HEK293 (cell line): ENCODE measurements around the gene PDE1C.

ENCODE experiments used
- CTCF ChIA-PET: fragments of 350-600 bp; formaldehyde crosslinking; extraction: SDS; loops from one replicate; lab custom pipeline; 2021; ENCODE audit warnings: antibody characterized with exemption; lab: Yijun Ruan, JAX
- POLR2A ChIA-PET: fragments of 300-600 bp; formaldehyde crosslinking; extraction: SDS; loops from one replicate; lab custom pipeline; 2020; ENCODE audit warnings: antibody characterized with exemption, inconsistent platforms; lab: Yijun Ruan, JAX
- H3K27ac ChIP-seq: fragments of 200-500 bp; sonication (Bioruptor generic); 2 replicates; pipeline ENCODE4 v1.5.1; 2014; ENCODE audit warnings: low read depth, low read length, control low read depth, inconsistent platforms; ENCODE audit errors: extremely low read depth
- H3K36me3 ChIP-seq, 2 experiments: fragments of 200-500 bp in 1 of 2; sonication (Bioruptor generic) in 1 of 2; 1 replicate in 1 of 2; 2 replicates in 1 of 2; pipeline ENCODE4 v1.5.1; 2014 to 2017; ENCODE audit warnings: inconsistent platforms in 2 of 2, low read length in 2 of 2; ENCODE audit not compliant: control insufficient read depth in 2 of 2, insufficient read depth in 1 of 2
- H3K4me1 ChIP-seq: fragments of 200-500 bp; sonication (Bioruptor generic); 2 replicates; pipeline ENCODE4 v1.5.1; 2014; ENCODE audit warnings: mild to moderate bottlenecking, low read length, inconsistent platforms; ENCODE audit not compliant: control insufficient read depth, insufficient read depth
- H3K4me3 ChIP-seq: 2 replicates; pipeline ENCODE4 v1.5.1; 2011; ENCODE audit warnings: low read depth, mild to moderate bottlenecking, control low read depth, low read length, moderate library complexity
- H3K9me3 ChIP-seq: fragments of 200-500 bp; sonication (Bioruptor generic); 2 replicates; pipeline ENCODE4 v1.5.1; 2014; ENCODE audit warnings: low read depth, low read length, inconsistent platforms; ENCODE audit not compliant: control insufficient read depth, insufficient read depth
- GFI1B ChIP-seq: fragments of 450-650 bp; formaldehyde crosslinking; IDR thresholded peaks from 2 replicates; pipeline ENCODE4 v1.5.1; 2016; ENCODE audit warnings: missing biosample characterization, missing genetic modification characterization
- GLI2 ChIP-seq: fragments of 450-650 bp; formaldehyde crosslinking; IDR thresholded peaks from 2 replicates; pipeline ENCODE4; 2017; ENCODE audit warnings: missing biosample characterization, missing genetic modification characterization, low read depth, borderline replicate concordance
- GLI4 ChIP-seq: fragments of 450-650 bp; formaldehyde crosslinking; IDR thresholded peaks from 2 replicates; pipeline ENCODE4 v1.5.1; 2016; ENCODE audit warnings: missing biosample characterization, missing genetic modification characterization
- HOXA7 ChIP-seq: sonication (generic); formaldehyde crosslinking; IDR thresholded peaks from 2 replicates; pipeline ENCODE4 v1.8.1; 2022; ENCODE audit warnings: missing genetic modification reagents, borderline replicate concordance
- MYNN ChIP-seq: fragments of 450-650 bp; formaldehyde crosslinking; IDR thresholded peaks from 2 replicates; pipeline ENCODE4 v1.5.1; 2016; ENCODE audit warnings: missing biosample characterization, missing genetic modification characterization, borderline replicate concordance
- PBX3 ChIP-seq: sonication (generic); formaldehyde crosslinking; IDR thresholded peaks from 2 replicates; pipeline ENCODE4 v1.8.1; 2022; ENCODE audit warnings: mild to moderate bottlenecking, moderate library complexity, missing genetic modification reagents
- ZBTB20 ChIP-seq: fragments of 450-650 bp; formaldehyde crosslinking; IDR thresholded peaks from 2 replicates; pipeline ENCODE4 v1.5.1; 2016; ENCODE audit warnings: missing biosample characterization, missing genetic modification characterization
- ZBTB48 ChIP-seq: fragments of 450-650 bp; formaldehyde crosslinking; IDR thresholded peaks from 2 replicates; pipeline ENCODE4 v1.5.1; 2016; ENCODE audit warnings: missing biosample characterization, missing genetic modification characterization
- ZFP41 ChIP-seq: fragments of 450-650 bp; formaldehyde crosslinking; IDR thresholded peaks from 2 replicates; pipeline ENCODE4 v1.5.1; 2016; ENCODE audit warnings: missing biosample characterization, missing genetic modification characterization, borderline replicate concordance
- ZNF157 ChIP-seq: fragments of 450-650 bp; formaldehyde crosslinking; IDR thresholded peaks from 2 replicates; pipeline ENCODE4 v1.5.1; 2016; ENCODE audit warnings: missing biosample characterization, missing genetic modification characterization
- ZNF169 ChIP-seq: fragments of 450-650 bp; formaldehyde crosslinking; IDR thresholded peaks from 2 replicates; pipeline ENCODE4 v1.5.1; 2016; ENCODE audit warnings: missing biosample characterization, missing genetic modification characterization
- ZNF350 ChIP-seq: fragments of 450-650 bp; formaldehyde crosslinking; IDR thresholded peaks from 2 replicates; pipeline ENCODE4 v1.5.0; 2017; ENCODE audit warnings: missing biosample characterization, mild to moderate bottlenecking, missing genetic modification characterization
- ZNF585B ChIP-seq: fragments of 450-650 bp; formaldehyde crosslinking; IDR thresholded peaks from 2 replicates; pipeline ENCODE4 v1.5.1; 2016; ENCODE audit warnings: missing biosample characterization, missing genetic modification characterization
- ZNF600 ChIP-seq: fragments of 450-650 bp; formaldehyde crosslinking; IDR thresholded peaks from 2 replicates; pipeline ENCODE4 v1.5.1; 2016; ENCODE audit warnings: missing biosample characterization, missing genetic modification characterization
- ZNF76 ChIP-seq: fragments of 450-650 bp; formaldehyde crosslinking; IDR thresholded peaks from 2 replicates; pipeline ENCODE4; 2016; ENCODE audit warnings: low read depth, missing biosample characterization, missing genetic modification characterization, borderline replicate concordance
- ZNF785 ChIP-seq: fragments of 450-650 bp; formaldehyde crosslinking; IDR thresholded peaks from 2 replicates; pipeline ENCODE4 v1.5.1; 2016; ENCODE audit warnings: missing biosample characterization, missing genetic modification characterization
- ZSCAN16 ChIP-seq: fragments of 450-650 bp; formaldehyde crosslinking; IDR thresholded peaks from 2 replicates; pipeline ENCODE4 v1.5.1; 2016; ENCODE audit warnings: missing biosample characterization, missing genetic modification characterization
- TF ChIP-seq, protein P1 (sequence below): fragments of 450-650 bp; formaldehyde crosslinking; IDR thresholded peaks from 2 replicates; pipeline ENCODE4 v1.5.1; 2017; ENCODE audit warnings: missing biosample characterization, missing genetic modification characterization
- TF ChIP-seq, protein P2 (sequence below): fragments of 450-650 bp; formaldehyde crosslinking; IDR thresholded peaks from 2 replicates; pipeline ENCODE4; 2016; ENCODE audit warnings: missing biosample characterization, missing genetic modification characterization

Gene PDE1C

DNA sequence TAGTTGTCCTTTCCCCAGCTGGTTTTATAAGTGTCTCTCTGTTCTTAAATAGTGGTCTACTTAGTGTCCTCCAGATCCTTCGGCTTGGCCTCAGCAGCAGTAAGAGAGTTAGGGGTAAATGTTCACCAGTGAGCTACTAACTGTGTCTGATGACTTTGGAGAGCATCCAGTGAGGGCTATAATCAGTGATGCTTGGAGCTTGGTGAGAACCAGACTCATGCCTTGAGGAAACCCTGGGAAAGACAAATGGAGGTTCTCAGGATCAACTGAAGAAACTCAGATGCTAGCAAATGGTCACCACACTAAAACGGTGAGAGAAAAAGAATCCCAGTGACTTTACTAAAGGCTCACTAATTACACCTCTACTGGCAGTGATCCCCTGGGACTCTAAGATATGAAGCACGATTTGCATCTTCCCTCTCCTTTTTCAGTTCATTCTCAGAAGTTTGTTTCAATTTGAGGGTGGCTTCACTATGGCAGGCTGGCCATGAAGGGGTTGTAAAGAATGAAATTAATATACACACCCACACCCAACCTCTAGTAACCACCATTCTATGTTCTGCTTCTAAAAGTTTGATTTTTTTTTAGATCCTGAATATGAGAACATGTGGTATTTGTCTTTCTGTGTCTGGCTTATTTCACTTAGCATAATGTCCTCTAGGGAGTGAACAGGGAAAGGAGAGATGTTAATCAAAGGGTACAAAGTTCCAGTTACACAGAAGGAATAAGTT lies 177.9 kb downstream of the PDE1C start (continued):
- no peak for TF ChIP-seq ZNF785

GRCh38 chr7:31890766-31891165 lies 179.4 kb downstream of the PDE1C start:
- Histone ChIP-seq H3K4me3 (no peak overlapping the region), H3K4me1 (no peaks in the 10 kb centered on the region), H3K36me3 (no peaks in the 10 kb centered on the region), H3K27ac (no peak overlapping the region), H3K9me3 (no peaks in the 10 kb centered on the region)
- ChIA-PET POLR2A (no interaction called here), CTCF (no interaction called here)
- TF ChIP-seq ZNF600 (tag by site-specific recombination): no peak
- no peak for TF ChIP-seq ZNF169 (tag by site-specific recombination)
- TF ChIP-seq ZBTB48: no peak
- no peak for TF ChIP-seq ZNF350 (tag by site-specific recombination)
- TF ChIP-seq, protein P1, sequence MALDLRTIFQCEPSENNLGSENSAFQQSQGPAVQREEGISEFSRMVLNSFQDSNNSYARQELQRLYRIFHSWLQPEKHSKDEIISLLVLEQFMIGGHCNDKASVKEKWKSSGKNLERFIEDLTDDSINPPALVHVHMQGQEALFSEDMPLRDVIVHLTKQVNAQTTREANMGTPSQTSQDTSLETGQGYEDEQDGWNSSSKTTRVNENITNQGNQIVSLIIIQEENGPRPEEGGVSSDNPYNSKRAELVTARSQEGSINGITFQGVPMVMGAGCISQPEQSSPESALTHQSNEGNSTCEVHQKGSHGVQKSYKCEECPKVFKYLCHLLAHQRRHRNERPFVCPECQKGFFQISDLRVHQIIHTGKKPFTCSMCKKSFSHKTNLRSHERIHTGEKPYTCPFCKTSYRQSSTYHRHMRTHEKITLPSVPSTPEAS: no peak
- no peak for TF ChIP-seq ZBTB20
- TF ChIP-seq ZNF585B: no peak

DNA sequence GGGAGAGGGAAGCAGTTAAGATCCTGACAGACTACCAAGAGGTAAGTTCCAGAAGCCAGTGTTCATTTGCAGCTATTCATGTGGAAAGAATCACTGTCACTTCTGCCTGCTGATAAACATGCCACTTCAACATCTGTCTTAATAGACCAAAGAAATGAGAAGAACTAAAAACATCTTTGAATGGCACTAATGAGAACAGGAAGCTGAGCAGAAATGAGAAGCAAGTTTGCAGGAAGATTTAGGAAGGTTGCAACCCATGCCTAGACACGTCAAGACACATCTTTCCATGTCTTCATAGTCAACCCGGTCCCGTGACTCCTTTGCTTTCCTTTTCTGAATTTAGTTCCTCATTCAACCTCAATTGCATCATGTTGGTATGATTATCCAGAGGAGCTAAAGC lies 180.0 kb downstream of the PDE1C start:
- Histone ChIP-seq H3K4me3 (no peak overlapping the region), H3K27ac (no peak overlapping the region), H3K9me3 (no peaks in the 10 kb centered on the region), H3K36me3 (no peaks in the 10 kb centered on the region), H3K4me1 (no peaks in the 10 kb centered on the region)
- ChIA-PET POLR2A (no interaction called here), CTCF (no interaction called here)
- TF ChIP-seq GLI4 (tag by site-specific recombination) (no peak), PBX3 (CRISPR knock-in tag) (no peak), ZFP41 (tag by site-specific recombination) (no peak), MYNN (tag by site-specific recombination) (no peak), ZNF76 (no peak), ZNF157 (tag by site-specific recombination) (no peak)
- TF ChIP-seq, protein P2, sequence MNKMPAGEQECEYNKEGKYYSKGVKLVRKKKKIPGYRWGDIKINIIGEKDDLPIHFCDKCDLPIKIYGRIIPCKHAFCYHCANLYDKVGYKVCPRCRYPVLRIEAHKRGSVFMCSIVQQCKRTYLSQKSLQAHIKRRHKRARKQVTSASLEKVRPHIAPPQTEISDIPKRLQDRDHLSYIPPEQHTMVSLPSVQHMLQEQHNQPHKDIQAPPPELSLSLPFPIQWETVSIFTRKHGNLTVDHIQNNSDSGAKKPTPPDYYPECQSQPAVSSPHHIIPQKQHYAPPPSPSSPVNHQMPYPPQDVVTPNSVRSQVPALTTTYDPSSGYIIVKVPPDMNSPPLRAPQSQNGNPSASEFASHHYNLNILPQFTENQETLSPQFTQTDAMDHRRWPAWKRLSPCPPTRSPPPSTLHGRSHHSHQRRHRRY (tag by site-specific recombination): no peak

- ChIA-PET POLR2A (no interaction called here), CTCF (interaction anchor here (0.6 kb wide), 1 partner anchor 19 kb away, joined by 3 read pairs; no protein-coding TSS in a partner anchor)
- TF ChIP-seq ZSCAN16 (tag by site-specific recombination) (no peak), GFI1B (no peak), GLI2 (tag by site-specific recombination) (no peak), HOXA7 (CRISPR knock-in tag) (no peak)
- Histone ChIP-seq H3K27ac (no peak overlapping the region), H3K9me3 (no peaks in the 10 kb centered on the region), H3K36me3 (no peaks in the 10 kb centered on the region), H3K4me1 (no peaks in the 10 kb centered on the region), H3K4me3 (no peak overlapping the region)
Measured at GRCh38 chr7:31887006-31887405, 183.2 kb downstream of the PDE1C start.
